NCI-H1436 treated with DMSO at 0.1 percent for 48 hours (cell line): Measurements from ENCODE around the gene HPRT1.

ENCODE experiments used
- DNase-seq: peaks from one replicate; lab custom pipeline; 2025; lab: John Stamatoyannopoulos, UW

HPRT1 gene

GRCh38 chrX:134544135-134544512 lies 84.2 kb downstream of the HPRT1 start:
- no peak for DNase-seq

- no peak for DNase-seq
These were observed 84.7 kb downstream of the HPRT1 start for GRCh38 chrX:134544513-134545151.

- DNase-seq = no peak
These were observed 85.5 kb downstream of the HPRT1 start for GRCh38 chrX:134545510-134545909.

DNA sequence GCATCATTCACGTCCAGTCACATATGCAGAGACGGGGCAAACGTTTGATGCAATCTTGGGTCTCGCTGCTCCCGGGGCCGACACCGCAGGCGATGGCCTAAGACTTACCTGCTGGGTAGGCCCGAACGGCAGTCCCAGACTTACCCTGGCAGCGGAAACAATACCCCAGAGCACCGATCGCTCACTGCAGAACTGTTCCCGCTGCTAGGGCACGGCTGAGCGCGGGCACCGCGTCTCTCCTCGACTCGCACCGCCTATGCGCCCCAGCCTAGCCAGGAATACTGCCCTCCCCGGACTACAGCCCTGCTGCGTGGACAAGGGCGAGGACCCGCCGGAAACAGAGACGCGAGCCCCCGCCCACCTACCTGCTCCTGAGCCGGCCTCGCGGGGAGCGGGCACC lies 86.2 kb downstream of the HPRT1 start:
- no peak for DNase-seq

DNA sequence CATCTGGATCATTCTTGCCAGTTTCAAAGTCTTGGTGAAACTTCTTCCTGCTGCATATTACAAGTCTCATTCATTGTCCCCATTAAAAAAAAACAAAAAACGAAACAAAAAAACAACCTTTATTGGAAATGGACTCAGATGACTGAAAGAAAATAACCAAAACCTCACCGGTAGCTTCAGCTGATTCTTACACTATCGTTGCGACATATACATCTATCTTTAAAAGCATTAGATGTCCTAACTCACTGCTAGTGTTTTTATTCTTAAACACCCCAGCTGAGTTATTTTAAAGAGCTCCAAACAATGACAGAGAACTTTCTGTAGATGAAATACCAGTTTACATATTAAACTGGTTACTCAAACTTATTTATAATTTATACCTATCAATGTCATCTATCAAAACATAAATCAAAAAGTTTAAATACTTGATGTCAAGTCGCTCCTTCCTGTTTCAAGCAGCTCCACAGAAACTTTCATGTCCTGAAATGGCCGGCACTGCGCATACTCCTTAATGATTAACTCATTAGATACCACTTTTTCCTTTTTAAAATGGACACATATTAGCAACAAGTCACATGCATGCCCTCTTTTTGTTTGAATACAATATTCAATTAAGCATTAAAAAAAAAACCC lies 87.2 kb downstream of the HPRT1 start:
- DNase-seq = no peak

DNA sequence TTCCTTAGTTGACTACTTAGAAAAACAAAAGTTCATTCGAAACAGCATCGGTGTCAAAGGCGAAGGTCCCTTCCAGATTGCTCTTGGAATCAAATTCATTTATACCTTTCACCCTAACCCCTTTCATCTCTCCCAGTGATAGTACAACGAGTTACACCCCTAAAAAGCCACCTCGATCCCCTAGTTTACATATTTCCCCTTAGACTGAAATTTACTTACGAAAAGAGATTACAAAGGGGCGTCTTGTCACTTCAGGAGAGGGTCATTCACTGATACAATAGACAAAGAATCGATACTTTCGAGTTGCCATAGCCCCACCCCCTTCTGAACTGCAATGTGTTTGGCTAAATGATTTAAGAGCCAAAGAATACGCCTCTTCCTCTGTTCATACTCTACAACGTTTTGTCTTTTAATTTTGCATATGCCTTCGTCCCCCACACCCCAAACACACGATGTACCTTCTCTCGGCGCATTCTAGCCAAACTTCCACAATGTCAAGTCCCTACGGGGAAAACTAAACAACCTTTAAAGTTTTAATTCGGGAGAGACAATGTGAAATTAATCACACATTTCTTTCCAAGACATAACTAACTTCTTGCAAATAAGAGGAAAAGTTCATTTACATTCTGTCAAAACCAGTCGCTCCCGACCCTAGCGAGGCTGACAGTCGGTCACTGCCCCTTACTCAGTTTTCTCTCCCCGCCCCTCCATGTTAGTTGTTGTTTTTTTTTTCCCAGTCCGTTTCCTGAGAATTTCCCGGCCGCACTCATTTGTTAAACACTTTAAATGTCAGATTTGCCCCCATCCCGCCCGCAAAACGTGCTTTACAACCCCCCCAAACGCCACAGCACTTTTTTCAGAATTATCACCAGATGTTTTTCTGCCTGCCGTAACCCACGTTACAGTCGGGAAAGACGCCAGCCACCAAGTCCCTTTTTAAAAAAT lies 88.6 kb downstream of the HPRT1 start:
- DNase-seq = no peak
